Neuronal stem cell (in vitro differentiated cells): ENCODE data around the gene C2CD4C.
A peak's percentile ranks its signal among the peaks of the same experiment; 100 is the strongest.

Experiments
- DNase-seq: peaks from one replicate; pipeline ENCODE4 v3.0.0-alpha.2; 2013; ENCODE audit warnings: low spot score
- H2AFZ ChIP-seq: one replicate; pipeline ENCODE4 v1.6.1; 2013; ENCODE audit warnings: mild to moderate bottlenecking, low read length, inconsistent platforms
- H2AK5ac ChIP-seq: 2 replicates; pipeline ENCODE4 v1.6.1; 2013; ENCODE audit warnings: low read depth, mild to moderate bottlenecking, inconsistent platforms, low read length, moderate library complexity, mixed read lengths
- H2BK120ac ChIP-seq: 2 replicates; pipeline ENCODE4 v1.6.1; 2013; ENCODE audit warnings: low read depth, mild to moderate bottlenecking, inconsistent platforms, low read length, moderate library complexity, mixed read lengths
- H2BK12ac ChIP-seq: one replicate; pipeline ENCODE4 v1.6.1; 2013; ENCODE audit warnings: low read length, inconsistent platforms
- H2BK15ac ChIP-seq: 2 replicates; pipeline ENCODE4 v1.6.1; 2013; ENCODE audit warnings: mild to moderate bottlenecking, low read length, inconsistent platforms, mixed read lengths
- H2BK5ac ChIP-seq: one replicate; pipeline ENCODE4 v1.6.1; 2013; ENCODE audit warnings: inconsistent platforms, mild to moderate bottlenecking, low read length, moderate library complexity
- H3K14ac ChIP-seq: one replicate; pipeline ENCODE4 v1.6.1; 2013; ENCODE audit warnings: low read length, inconsistent platforms
- H3K18ac ChIP-seq: 2 replicates; pipeline ENCODE4 v1.6.1; 2013; ENCODE audit warnings: low read length, inconsistent platforms
- H3K23ac ChIP-seq: 2 replicates; pipeline ENCODE4 v1.6.1; 2013; ENCODE audit warnings: low read depth, mild to moderate bottlenecking, mixed read lengths, low read length, inconsistent platforms; ENCODE audit not compliant: poor library complexity
- H3K27ac ChIP-seq: replicated peaks from 3 replicates; pipeline ENCODE4 v1.5.1; 2013; ENCODE audit warnings: low read length, inconsistent platforms
- H3K27me3 ChIP-seq, 3 experiments: 2 replicates each; pipeline ENCODE4 v1.6.1; 2013; ENCODE audit warnings: low read length in 3 of 3, mild to moderate bottlenecking in 2 of 3, inconsistent platforms in 1 of 3, low read depth in 1 of 3, mixed read lengths in 1 of 3, moderate library complexity in 1 of 3; ENCODE audit not compliant: control insufficient read depth in 3 of 3, insufficient read depth in 3 of 3
- H3K36me3 ChIP-seq, 2 donors: replicated peaks in 1 of 2; 2 replicates each; pipeline ENCODE4 v1.6.1; 2013; ENCODE audit warnings: low read length in 2 of 2; ENCODE audit not compliant: control insufficient read depth in 2 of 2, insufficient read depth in 2 of 2
- H3K4ac ChIP-seq: 2 replicates; pipeline ENCODE4 v1.6.1; 2013; ENCODE audit warnings: inconsistent platforms, mild to moderate bottlenecking, low read length, moderate library complexity
- H3K4me1 ChIP-seq, 2 donors: 1 replicate in 1 of 2; 2 replicates in 1 of 2; pipeline ENCODE4 v1.6.1; 2013; ENCODE audit warnings: low read length in 2 of 2, low read depth in 1 of 2; ENCODE audit not compliant: control insufficient read depth in 2 of 2, insufficient read depth in 1 of 2
- H3K4me2 ChIP-seq: one replicate; pipeline ENCODE4 v1.6.1; 2013; ENCODE audit warnings: mild to moderate bottlenecking, low read length, inconsistent platforms; ENCODE audit not compliant: insufficient read depth, poor library complexity, severe bottlenecking
- H3K4me3 ChIP-seq, 2 donors: 2 replicates each; pipeline ENCODE4 v1.5.1; 2013; ENCODE audit warnings: low read length in 2 of 2, mild to moderate bottlenecking in 2 of 2, inconsistent platforms in 1 of 2, moderate library complexity in 1 of 2
- H3K79me1 ChIP-seq: one replicate; pipeline ENCODE4 v1.6.1; 2013; ENCODE audit warnings: low read depth, mild to moderate bottlenecking, inconsistent platforms, low read length, moderate library complexity
- H3K9ac ChIP-seq: one replicate; pipeline ENCODE4 v1.6.1; 2013; ENCODE audit warnings: mild to moderate bottlenecking, low read depth, low read length, inconsistent platforms; ENCODE audit not compliant: poor library complexity
- H3K9me3 ChIP-seq, 2 donors: replicated peaks in 1 of 2; 2 replicates each; pipeline versions ENCODE3 to v1.6.1; 2013; ENCODE audit warnings: low read length in 2 of 2, mild to moderate bottlenecking in 2 of 2, inconsistent platforms in 1 of 2, low read depth in 1 of 2, mixed read lengths in 1 of 2, moderate library complexity in 1 of 2; ENCODE audit not compliant: control insufficient read depth in 2 of 2, insufficient read depth in 1 of 2
- H4K8ac ChIP-seq: one replicate; pipeline ENCODE4 v1.6.1; 2013; ENCODE audit warnings: low read depth, mild to moderate bottlenecking, inconsistent platforms, low read length, moderate library complexity
- H4K91ac ChIP-seq: one replicate; pipeline ENCODE4 v1.6.1; 2013; ENCODE audit warnings: low read length, low read depth, mild to moderate bottlenecking, inconsistent platforms; ENCODE audit not compliant: poor library complexity
- WGBS, 2 donors: extraction: QIAGEN DNeasy Blood & Tissue Kit; methylation state at CpG; one replicate each; pipeline ENCODE4 v1.1.7; 2013; ENCODE audit warnings: missing lambda C conversion rate in 2 of 2, mixed read lengths in 1 of 2; ENCODE audit not compliant: insufficient read length in 2 of 2, insufficient replicate concordance in 1 of 2; ENCODE audit errors: extremely low coverage in 2 of 2; 5-methylcytosine and 5-hydroxymethylcytosine counted together

C2CD4C gene

GRCh38 chr19:419721-420515, 11.0 kb upstream of the C2CD4C start:
- H2BK120ac ChIP-seq: no peak overlapping the region
- H3K36me3 ChIP-seq: peaks cover 0 to 7% of the 10 kb centered on the region in 2 donors
- peaks cover 18 to 25% of the 10 kb centered on the region in 2 donors for H3K4me1 ChIP-seq
- H2AFZ ChIP-seq: no peak overlapping the region
- H2BK15ac ChIP-seq: peak overlapping the region; percentile 15
- H3K9ac ChIP-seq: no peak overlapping the region
- H2AK5ac ChIP-seq: peak overlapping the region; percentile 91
- peaks cover 0 to 4% of the 10 kb centered on the region in 2 donors for H3K9me3 ChIP-seq
- no peak for DNase-seq
- no peak overlapping the region for H4K8ac ChIP-seq
- no peak overlapping the region for H3K27ac ChIP-seq
- H3K79me1 ChIP-seq: peaks cover 4% of the 10 kb centered on the region
- WGBS, 2 donors: no CpG with 5 or more reads among the region's 31 CpGs
- H3K4me3 ChIP-seq: no peak overlapping the region
- H3K4me2 ChIP-seq: no peak overlapping the region
- H3K18ac ChIP-seq: peak overlapping the region; percentile 84
- H3K4ac ChIP-seq: no peak overlapping the region
- H3K23ac ChIP-seq: peak overlapping the region; percentile 13
- peak overlapping the region; percentile 21 for H3K14ac ChIP-seq
- H2BK12ac ChIP-seq: no peak overlapping the region
- no peaks in the 10 kb centered on the region for H3K27me3 ChIP-seq
- H4K91ac ChIP-seq: no peak overlapping the region
- H2BK5ac ChIP-seq: peak overlapping the region; percentile 46

DNA sequence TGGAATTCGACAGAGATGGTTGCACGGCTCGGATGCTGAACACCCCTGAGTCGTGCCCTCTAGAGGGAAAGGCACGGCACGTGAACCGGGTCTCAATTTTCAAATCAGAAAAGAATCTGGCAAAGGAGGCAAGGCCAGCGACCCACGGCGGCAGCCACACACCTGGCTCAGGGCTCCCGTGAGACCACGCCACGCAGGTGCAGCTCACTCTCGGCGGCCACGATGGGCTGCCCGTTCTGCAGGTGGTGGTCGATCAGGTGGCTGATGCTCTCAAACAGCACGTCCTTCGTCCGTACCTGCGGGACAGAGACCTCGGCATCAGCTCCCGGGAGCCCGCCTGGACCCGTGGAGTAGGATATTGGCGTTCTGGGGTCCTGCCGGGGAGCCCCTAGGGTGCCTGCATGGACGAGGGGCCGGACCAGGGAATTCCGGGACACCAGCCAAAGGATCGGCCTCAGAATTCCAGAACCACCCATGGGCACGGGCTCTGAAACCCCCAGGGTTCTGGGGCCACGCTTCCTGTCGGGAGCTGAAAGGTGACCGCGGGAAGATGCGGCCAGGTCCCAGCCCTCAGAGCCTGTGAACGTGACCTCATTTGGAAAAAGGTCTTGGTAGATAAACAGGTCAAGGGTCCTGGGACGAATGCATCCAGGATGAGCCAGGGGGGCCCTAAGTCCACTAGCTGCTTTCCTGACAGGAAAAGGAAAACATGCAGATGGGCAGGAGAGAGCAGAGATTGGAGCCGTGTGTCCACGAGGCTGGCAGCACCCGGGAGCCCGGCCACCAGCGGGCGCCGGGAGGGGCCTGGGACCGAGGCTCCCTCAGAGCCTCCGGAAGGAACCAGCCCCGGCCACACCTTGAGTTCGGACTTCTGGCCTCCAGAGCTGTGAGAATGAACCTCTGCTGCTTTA, 10.1 kb upstream of the C2CD4C start:
- peak overlapping the region; percentile 99 for H2BK12ac ChIP-seq
- peak overlapping the region; percentile 79 for H2BK15ac ChIP-seq
- H3K27me3 ChIP-seq: no peaks in the 10 kb centered on the region
- no CpG with 5 or more reads among the region's 51 CpGs for WGBS, 2 donors
- peak overlapping the region; percentile 74 for H3K27ac ChIP-seq
- H3K4me1 ChIP-seq: peaks cover 18 to 25% of the 10 kb centered on the region in 2 donors
- H3K9ac ChIP-seq: no peak overlapping the region
- H3K79me1 ChIP-seq: peaks cover 2% of the 10 kb centered on the region
- no peak overlapping the region for H3K14ac ChIP-seq
- H4K8ac ChIP-seq: no peak overlapping the region
- H2AK5ac ChIP-seq: peak overlapping the region; percentile 97
- H3K18ac ChIP-seq: peak overlapping the region; percentile 97
- no peak overlapping the region for H3K23ac ChIP-seq
- DNase-seq: no peak
- H4K91ac ChIP-seq: no peak overlapping the region
- H3K4me2 ChIP-seq: no peak overlapping the region
- no peak overlapping the region for H2AFZ ChIP-seq
- peaks cover 0 to 7% of the 10 kb centered on the region in 2 donors for H3K36me3 ChIP-seq
- no peak overlapping the region for H2BK120ac ChIP-seq
- peak overlapping the region; percentile 96 for H3K4ac ChIP-seq
- peaks cover 0 to 4% of the 10 kb centered on the region in 2 donors for H3K9me3 ChIP-seq
- no peak overlapping the region for H3K4me3 ChIP-seq
- peak overlapping the region; percentile 84 for H2BK5ac ChIP-seq

GRCh38 chr19:416416-416815, 7.5 kb upstream of the C2CD4C start:
- peaks cover 2% of the 10 kb centered on the region for H3K79me1 ChIP-seq
- H2AK5ac ChIP-seq: peak overlapping the region; percentile 60
- DNase-seq: no peak
- H2AFZ ChIP-seq: no peak overlapping the region
- H2BK5ac ChIP-seq: peak overlapping the region; percentile 84
- H3K9ac ChIP-seq: peak overlapping the region; percentile 78
- H3K23ac ChIP-seq: no peak overlapping the region
- peak overlapping the region; percentile 35 for H2BK120ac ChIP-seq
- H3K14ac ChIP-seq: no peak overlapping the region
- no peaks in the 10 kb centered on the region for H3K27me3 ChIP-seq
- H3K18ac ChIP-seq: peak overlapping the region; percentile 62
- H3K36me3 ChIP-seq: peaks cover 0 to 6% of the 10 kb centered on the region in 2 donors
- H3K4me3 ChIP-seq: no peak overlapping the region
- peak overlapping the region; percentile 75 for H2BK12ac ChIP-seq
- no peak overlapping the region for H3K27ac ChIP-seq
- peak overlapping the region; percentile 90 for H2BK15ac ChIP-seq
- H3K4ac ChIP-seq: peak overlapping the region; percentile 18
- peaks cover 30 to 32% of the 10 kb centered on the region in 2 donors for H3K4me1 ChIP-seq
- peak overlapping the region; percentile 22 for H4K91ac ChIP-seq
- WGBS, 2 donors: no CpG with 5 or more reads among the region's 14 CpGs
- H3K4me2 ChIP-seq: no peak overlapping the region
- no peak overlapping the region for H4K8ac ChIP-seq
- H3K9me3 ChIP-seq: no peaks in the 10 kb centered on the region

GRCh38 chr19:415292-415691, 6.3 kb upstream of the C2CD4C start:
- no peak for DNase-seq
- no peak overlapping the region for H2AK5ac ChIP-seq
- peaks cover 30 to 32% of the 10 kb centered on the region in 2 donors for H3K4me1 ChIP-seq
- H3K23ac ChIP-seq: no peak overlapping the region
- no peak overlapping the region for H3K4me3 ChIP-seq
- no peak overlapping the region for H3K4ac ChIP-seq
- H3K27me3 ChIP-seq: peaks cover 0 to 1% (median under 1%) of the 10 kb centered on the region in 3 experiments
- H2AFZ ChIP-seq: no peak overlapping the region
- no CpG with 5 or more reads among the region's 1 CpG for whole genome bisulfite sequencing, 2 donors
- H2BK15ac ChIP-seq: no peak overlapping the region
- H3K36me3 ChIP-seq: peaks cover 0 to 6% of the 10 kb centered on the region in 2 donors
- no peak overlapping the region for H2BK5ac ChIP-seq
- H2BK12ac ChIP-seq: no peak overlapping the region
- no peak overlapping the region for H4K91ac ChIP-seq
- peaks cover 1 to 3% of the 10 kb centered on the region in 2 donors for H3K9me3 ChIP-seq
- no peak overlapping the region for H3K18ac ChIP-seq
- no peak overlapping the region for H3K9ac ChIP-seq
- H2BK120ac ChIP-seq: no peak overlapping the region
- no peak overlapping the region for H3K14ac ChIP-seq
- peaks cover 2% of the 10 kb centered on the region for H3K79me1 ChIP-seq
- no peak overlapping the region for H3K27ac ChIP-seq
- no peak overlapping the region for H3K4me2 ChIP-seq
- H4K8ac ChIP-seq: no peak overlapping the region
